CD14-positive monocyte (primary cell): ENCODE measurements around the gene UNC5A. TPM values are rescaled to one million over a fixed set of nuclear protein-coding genes. Genes with fewer than 3 reads are reported as not detected.
A peak's percentile ranks its signal among the peaks of the same experiment; 100 is the strongest.

Experiments used
- DNase-seq, 3 donors: peaks; one replicate each; pipeline ENCODE4 v3.0.0-alpha.2; 2011 to 2022
- H2AFZ ChIP-seq: 2 replicates; pipeline ENCODE4 v1.6.0; 2012; ENCODE audit warnings: mild to moderate bottlenecking, low read depth, low read length, inconsistent platforms; ENCODE audit not compliant: insufficient read depth, poor library complexity, severe bottlenecking
- H3K27ac ChIP-seq, 2 donors: 1 replicate in 1 of 2; 2 replicates in 1 of 2; pipeline ENCODE4 v1.5.1; 2012 to 2013; ENCODE audit warnings: low read length in 2 of 2, control low read depth in 1 of 2, inconsistent platforms in 1 of 2, low read depth in 1 of 2, mild to moderate bottlenecking in 1 of 2
- H3K27me3 ChIP-seq, 2 donors: one replicate each; pipeline versions ENCODE4 v1.6.0 to v1.6.1; 2011 to 2013; ENCODE audit warnings: low read length in 2 of 2; ENCODE audit not compliant: control insufficient read depth in 2 of 2, insufficient read depth in 2 of 2
- H3K36me3 ChIP-seq, 2 donors: replicated peaks in 1 of 2; 1 replicate in 1 of 2; 2 replicates in 1 of 2; pipeline versions ENCODE4 v1.5.1 to v1.6.1; 2012 to 2013; ENCODE audit warnings: low read length in 2 of 2, control low read depth in 1 of 2, inconsistent platforms in 1 of 2, mild to moderate bottlenecking in 1 of 2; ENCODE audit not compliant: insufficient read depth in 2 of 2, control insufficient read depth in 1 of 2
- H3K4me1 ChIP-seq, 2 donors: 1 replicate in 1 of 2; 2 replicates in 1 of 2; pipeline versions ENCODE4 v1.5.1 to v1.6.1; 2012 to 2013; ENCODE audit warnings: low read length in 2 of 2, control low read depth in 1 of 2, inconsistent platforms in 1 of 2, mild to moderate bottlenecking in 1 of 2, moderate library complexity in 1 of 2; ENCODE audit not compliant: insufficient read depth in 2 of 2, control insufficient read depth in 1 of 2
- H3K4me2 ChIP-seq: replicated peaks from 2 replicates; pipeline ENCODE3; 2012; ENCODE audit warnings: low read length, moderate library complexity, mild to moderate bottlenecking; ENCODE audit not compliant: poor library complexity, severe bottlenecking; ENCODE audit errors: extremely low read depth
- H3K4me3 ChIP-seq, 3 experiments: fragments of 200-600 bp in 1 of 3; sonication (generic) in 1 of 3; replicated peaks in 1 of 3; 1 replicate in 2 of 3; 2 replicates in 1 of 3; pipeline ENCODE4 v1.5.1; 2011 to 2013; ENCODE audit warnings: low read length in 3 of 3, mild to moderate bottlenecking in 3 of 3, control low read depth in 2 of 3, low read depth in 2 of 3, inconsistent platforms in 1 of 3, moderate library complexity in 1 of 3
- H3K79me2 ChIP-seq: 2 replicates; pipeline ENCODE4 v1.6.0; 2012; ENCODE audit warnings: mild to moderate bottlenecking, control low read depth, inconsistent platforms, low read length, moderate library complexity; ENCODE audit not compliant: insufficient read depth
- H3K9ac ChIP-seq: 2 replicates; pipeline ENCODE4 v1.6.0; 2017; ENCODE audit warnings: low read length, mild to moderate bottlenecking; ENCODE audit not compliant: insufficient read depth, poor library complexity, severe bottlenecking
- H3K9me3 ChIP-seq, 2 donors: replicated peaks in 1 of 2; 1 replicate in 1 of 2; 2 replicates in 1 of 2; pipeline versions ENCODE4 v1.5.1 to v1.6.1; 2012 to 2013; ENCODE audit warnings: low read length in 2 of 2, control low read depth in 1 of 2; ENCODE audit not compliant: control insufficient read depth in 1 of 2, insufficient read depth in 1 of 2
- H4K20me1 ChIP-seq: 2 replicates; pipeline ENCODE4 v1.6.0; 2012; ENCODE audit warnings: mild to moderate bottlenecking, low read length, control low read depth, moderate library complexity; ENCODE audit not compliant: insufficient read depth
- H3K27ac Mint-ChIP-seq, 7 donors: one replicate each; pipeline ENCODE4 v1.8.0; 2020; ENCODE audit warnings: mild to moderate bottlenecking in 7 of 7, mixed read lengths in 7 of 7, moderate library complexity in 6 of 7, inconsistent platforms in 2 of 7
- H3K27me3 Mint-ChIP-seq, 3 donors: one replicate each; pipeline ENCODE4 v1.8.0; 2021 to 2022; ENCODE audit warnings: low read depth in 3 of 3, mild to moderate bottlenecking in 3 of 3, mixed read lengths in 3 of 3, moderate library complexity in 3 of 3, inconsistent platforms in 1 of 3
- H3K36me3 Mint-ChIP-seq, 2 donors: one replicate each; pipeline ENCODE4 v1.8.0; 2020; ENCODE audit warnings: mixed read lengths in 2 of 2, inconsistent platforms in 1 of 2, mild to moderate bottlenecking in 1 of 2
- H3K4me1 Mint-ChIP-seq: one replicate; pipeline ENCODE4 v1.8.0; 2020; ENCODE audit warnings: mild to moderate bottlenecking, mixed read lengths
- H3K4me3 Mint-ChIP-seq, 2 donors: one replicate each; pipeline ENCODE4 v1.8.0; 2020; ENCODE audit warnings: mild to moderate bottlenecking in 2 of 2, mixed read lengths in 2 of 2, moderate library complexity in 1 of 2
- H3K9me3 Mint-ChIP-seq, 7 donors: one replicate each; pipeline ENCODE4 v1.8.0; 2020 to 2022; ENCODE audit warnings: mixed read lengths in 7 of 7, mild to moderate bottlenecking in 6 of 7, moderate library complexity in 6 of 7, inconsistent platforms in 2 of 7
- CTCF ChIP-seq: fragments of 200-600 bp; IDR thresholded peaks from one replicate; pipeline ENCODE4 v1.8.0; 2022; ENCODE audit warnings: antibody characterized with exemption, mild to moderate bottlenecking
- WGBS: methylation state at CpG from one replicate; pipeline ENCODE4 v1.1.5; 2013; ENCODE audit warnings: missing lambda C conversion rate; ENCODE audit not compliant: insufficient coverage; 5-methylcytosine and 5-hydroxymethylcytosine counted together
- intact Hi-C, 2 donors: fragments of 100-400 bp; cut with micrococcal nuclease; formaldehyde crosslinking; loops; one replicate each; pipeline versions ENCODE4 v1.15.0 to v1.15.1; 2023
- polyA plus RNA-seq, 3 donors: library from polyadenylated mRNA; depleted of rRNA in 1 of 3; unstranded in 2 of 3; stranded (reverse) in 1 of 3; fragments of 300-500 nt in 2 of 3; fragments of >200 nt in 1 of 3; fragmentation: Illumina TruSeq in 2 of 3; gene quantifications; 1 replicate in 2 of 3; 2 replicates in 1 of 3; pipeline ENCODE4 v1.2.3, GENCODE V29; 2012 to 2021

UNC5A gene
- polyA plus RNA-seq, 3 donors: 0.03 to 0.07 TPM; not detected in 1

- TF ChIP-seq CTCF: no peak
- H3K27me3 ChIP-seq: peaks cover 0 to under 1% of the 10 kb centered on the region in 2 donors
- H3K27ac Mint-ChIP-seq: no peak overlapping the region
- H3K9me3 ChIP-seq: peaks cover 0 to 15% of the 10 kb centered on the region in 2 donors
- H3K4me1 Mint-ChIP-seq: peaks cover 23% of the 10 kb centered on the region
- H3K27me3 Mint-ChIP-seq: peaks cover 8 to 34% (median 14%) of the 10 kb centered on the region in 3 donors
- H3K36me3 ChIP-seq: no peaks in the 10 kb centered on the region
- no peak overlapping the region for H3K4me2 ChIP-seq
- H4K20me1 ChIP-seq: peaks cover 63% of the 10 kb centered on the region
- H3K27ac ChIP-seq: no peak overlapping the region
- H3K4me1 ChIP-seq: peaks cover 5 to 6% of the 10 kb centered on the region in 2 donors
- H3K4me3 Mint-ChIP-seq: no peak overlapping the region
- no peak overlapping the region for H3K4me3 ChIP-seq
- H3K36me3 Mint-ChIP-seq: peaks cover 1 to 6% of the 10 kb centered on the region in 2 donors
- 85% methylated on average over 15 of the region's 20 CpGs for WGBS
- intact Hi-C loops: no loop called here
- H3K9ac ChIP-seq: no peak overlapping the region
- H2AFZ ChIP-seq: no peak overlapping the region
- no peaks in the 10 kb centered on the region for H3K79me2 ChIP-seq
- H3K9me3 Mint-ChIP-seq: peaks cover 7 to 19% (median 11%) of the 10 kb centered on the region in 7 donors
- no peak for DNase-seq
These were observed 63.9 kb downstream of the UNC5A start for GRCh38 chr5:176874198-176874780.

- H4K20me1 ChIP-seq: peaks cover 71% of the 10 kb centered on the region
- no peak overlapping the region for H3K9ac ChIP-seq
- no peaks in the 10 kb centered on the region for H3K79me2 ChIP-seq
- H2AFZ ChIP-seq: no peak overlapping the region
- peaks cover 0 to 7% of the 10 kb centered on the region in 2 donors for H3K9me3 ChIP-seq
- 82% methylated on average over 17 of the region's 17 CpGs for WGBS
- peaks cover 2 to 4% of the 10 kb centered on the region in 2 donors for H3K36me3 ChIP-seq
- no peak overlapping the region for H3K4me2 ChIP-seq
- Mint-ChIP-seq H3K36me3 (peaks cover 4 to 11% of the 10 kb centered on the region in 2 donors), H3K27ac (peak overlapping the region in 2 of 7 donors; percentile 15 to 67), H3K4me3 (peak overlapping the region in 1 of 2 donors; percentile 18), H3K4me1 (peaks cover 23% of the 10 kb centered on the region), H3K9me3 (peaks cover 7 to 15% (median 10%) of the 10 kb centered on the region in 7 donors), H3K27me3 (peaks cover 8 to 33% (median 14%) of the 10 kb centered on the region in 3 donors)
- H3K27me3 ChIP-seq: no peaks in the 10 kb centered on the region
- no peak overlapping the region for H3K4me3 ChIP-seq
- DNase-seq: no peak
- intact Hi-C loops: no loop called here
- no peak for TF ChIP-seq CTCF
- H3K4me1 ChIP-seq: peaks cover 5 to 6% of the 10 kb centered on the region in 2 donors
- H3K27ac ChIP-seq: no peak overlapping the region
These were observed 64.7 kb downstream of the UNC5A start for GRCh38 chr5:176875014-176875550.
